ENCODE data around the gene TEPSIN.

GRCh38 chr17:81209141-81209540 is 29.7 kb downstream of the TEPSIN start:
- TF ChIP-seq CTCF (IDR thresholded peaks at IDR 0.05; ENCODE audit: low read length) (no peak), EZH2 (optimal IDR thresholded peaks at IDR 0.05; ENCODE audit: low read depth, low read length) (no peak)
